Stimulated activated CD8-positive, alpha-beta memory T cell treated with anti-CD3 and anti-CD28 coated beads, Interleukin-4, amount 100 ng/mL, for 24 hours (primary cell): ENCODE results near the gene DNAAF1.

ENCODE experiments used
- DNase-seq: peaks from one replicate; pipeline ENCODE4 v3.0.0-alpha.2; 2020; ENCODE audit warnings: low read depth

DNAAF1 gene

DNA sequence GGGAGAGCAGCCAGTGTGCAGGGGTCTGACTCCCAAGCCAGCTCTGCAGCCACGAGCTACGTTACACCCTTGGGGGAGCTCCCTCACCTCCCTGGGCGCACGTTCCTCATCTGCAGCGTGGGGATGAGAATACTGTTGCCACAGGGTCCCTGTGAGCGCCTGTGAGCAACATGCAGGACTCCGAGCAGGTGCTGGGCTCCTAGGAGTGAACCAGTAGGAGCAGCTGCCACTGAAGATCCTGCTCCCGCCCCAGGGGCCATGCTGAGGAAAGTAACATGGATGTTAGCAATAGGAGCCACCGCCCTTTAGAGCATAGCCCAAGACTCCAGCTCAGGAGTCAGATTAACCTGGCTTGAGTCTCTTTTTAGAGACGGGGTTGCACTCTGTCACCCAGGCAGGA is 15.9 kb downstream of the DNAAF1 start:
- DNase-seq, result no peak

DNA sequence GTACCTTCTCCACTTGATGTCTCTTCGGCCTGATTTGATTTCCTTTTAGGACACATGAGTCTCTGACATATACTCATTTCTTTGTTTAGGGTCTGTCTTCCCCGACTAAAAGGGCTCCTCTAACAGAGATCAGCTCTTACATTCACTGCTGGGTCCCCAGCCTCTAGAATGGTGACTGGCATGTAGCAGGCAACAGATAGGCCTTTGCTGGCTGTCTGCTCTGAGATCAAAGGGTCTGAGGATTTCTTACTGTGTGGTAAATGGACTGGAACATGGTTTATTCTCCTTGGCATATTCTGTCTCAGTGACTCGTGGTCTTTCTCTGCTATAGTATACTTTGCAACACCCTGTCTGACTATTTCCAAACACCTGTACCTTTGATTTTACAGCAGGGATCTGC is 16.7 kb downstream of the DNAAF1 start:
- DNase-seq, result no peak

DNA sequence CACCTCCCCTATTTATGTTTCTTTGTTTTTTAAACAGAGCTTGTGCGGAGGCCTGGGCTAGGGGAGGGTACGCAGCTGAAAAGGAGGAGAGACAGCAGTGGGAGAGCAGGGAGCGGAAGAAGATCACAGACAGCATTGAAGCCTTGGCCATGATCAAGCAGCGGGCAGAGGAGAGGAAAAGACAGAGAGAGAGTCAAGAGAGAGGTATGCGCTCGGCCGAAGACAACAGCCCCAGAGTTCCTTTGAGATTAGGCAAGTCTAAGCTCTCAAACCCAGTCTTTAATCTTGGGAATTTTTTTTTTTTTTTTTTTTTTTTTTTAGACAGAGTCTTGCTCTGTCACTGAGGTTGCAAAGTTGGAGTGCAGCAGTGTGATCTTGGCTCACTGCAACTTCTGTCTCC is 20.6 kb downstream of the DNAAF1 start:
- no peak for DNase-seq

DNA sequence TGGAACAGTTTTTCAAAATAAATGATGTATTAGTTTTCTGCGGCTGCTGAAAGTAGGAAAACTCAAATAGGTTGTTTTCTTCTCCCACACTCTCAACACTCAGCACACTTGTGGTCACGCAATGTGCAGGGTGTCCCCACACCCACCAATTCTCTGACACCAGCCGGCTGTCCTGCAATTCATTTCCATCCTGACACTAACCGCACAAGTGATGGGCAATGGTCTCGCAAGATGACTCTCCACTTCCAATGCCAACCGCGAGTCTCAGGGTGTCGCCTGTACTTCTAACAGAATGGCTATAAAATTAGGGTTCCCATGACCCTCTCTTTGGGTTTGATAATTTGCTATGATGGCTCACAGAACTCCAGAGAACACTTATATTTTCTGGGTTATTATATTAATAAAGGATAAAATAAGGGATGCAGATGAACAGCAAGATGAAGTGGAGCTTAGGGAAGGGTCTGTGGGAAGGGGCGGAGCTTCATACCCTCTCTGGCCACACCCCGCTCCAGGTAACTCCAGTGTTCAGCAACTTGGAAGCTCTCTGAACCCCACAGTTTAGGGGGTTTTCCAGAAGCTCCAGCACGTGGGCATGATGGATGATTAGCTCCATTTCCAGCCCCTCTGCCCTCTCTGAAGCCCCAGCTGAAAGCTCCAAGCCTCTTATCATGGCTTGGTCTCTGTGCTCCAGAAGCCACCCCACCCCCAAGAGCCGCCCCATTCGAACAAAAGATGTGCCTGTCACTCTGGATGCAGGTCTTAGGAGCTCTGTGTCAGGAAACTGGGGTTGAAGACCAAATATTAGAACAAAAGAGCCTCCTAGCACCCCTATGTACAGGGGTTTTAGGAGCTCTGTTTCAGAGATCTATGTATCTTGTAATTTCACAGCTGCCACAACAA is 21.9 kb downstream of the DNAAF1 start:
- no peak for DNase-seq

DNA sequence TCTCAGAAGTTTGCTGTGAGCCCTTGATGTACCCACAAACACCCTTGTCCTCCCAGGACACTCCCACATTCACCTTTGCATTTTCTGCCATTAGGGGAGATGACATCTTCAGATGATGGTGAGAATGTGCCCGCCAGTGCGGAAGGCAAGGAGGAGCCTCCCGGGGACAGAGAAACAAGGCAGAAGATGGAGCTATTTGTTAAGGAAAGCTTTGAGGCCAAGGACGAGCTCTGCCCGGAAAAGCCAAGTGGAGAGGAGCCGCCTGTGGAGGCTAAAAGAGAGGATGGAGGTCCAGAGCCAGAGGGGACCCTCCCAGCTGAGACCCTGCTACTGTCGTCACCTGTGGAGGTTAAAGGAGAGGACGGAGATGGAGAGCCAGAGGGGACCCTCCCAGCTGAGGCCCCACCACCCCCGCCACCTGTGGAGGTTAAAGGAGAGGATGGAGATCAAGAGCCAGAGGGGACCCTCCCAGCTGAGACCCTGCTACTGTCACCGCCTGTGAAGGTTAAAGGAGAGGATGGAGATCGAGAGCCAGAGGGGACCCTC is 24.7 kb downstream of the DNAAF1 start:
- DNase-seq, result no peak

DNA sequence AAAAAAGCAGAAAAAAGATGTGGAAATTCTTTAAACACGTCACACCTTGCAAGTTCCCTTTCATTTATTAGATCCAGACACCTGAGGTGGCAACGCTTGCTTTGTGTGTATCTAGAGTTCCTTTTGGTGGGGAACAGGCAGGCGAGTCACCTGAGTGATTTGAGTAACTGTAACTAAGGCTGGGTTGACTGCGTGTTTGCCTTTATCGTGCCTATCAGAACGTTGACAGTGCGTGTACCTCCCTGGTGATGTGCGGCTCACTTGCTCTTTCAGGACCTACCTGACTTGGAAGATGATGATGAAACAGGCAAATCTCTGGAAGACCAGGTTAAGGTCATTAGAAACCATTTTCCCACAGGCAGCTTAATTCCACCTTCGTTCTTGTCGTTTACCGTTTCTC is 29.3 kb downstream of the DNAAF1 start:
- no peak for DNase-seq

DNA sequence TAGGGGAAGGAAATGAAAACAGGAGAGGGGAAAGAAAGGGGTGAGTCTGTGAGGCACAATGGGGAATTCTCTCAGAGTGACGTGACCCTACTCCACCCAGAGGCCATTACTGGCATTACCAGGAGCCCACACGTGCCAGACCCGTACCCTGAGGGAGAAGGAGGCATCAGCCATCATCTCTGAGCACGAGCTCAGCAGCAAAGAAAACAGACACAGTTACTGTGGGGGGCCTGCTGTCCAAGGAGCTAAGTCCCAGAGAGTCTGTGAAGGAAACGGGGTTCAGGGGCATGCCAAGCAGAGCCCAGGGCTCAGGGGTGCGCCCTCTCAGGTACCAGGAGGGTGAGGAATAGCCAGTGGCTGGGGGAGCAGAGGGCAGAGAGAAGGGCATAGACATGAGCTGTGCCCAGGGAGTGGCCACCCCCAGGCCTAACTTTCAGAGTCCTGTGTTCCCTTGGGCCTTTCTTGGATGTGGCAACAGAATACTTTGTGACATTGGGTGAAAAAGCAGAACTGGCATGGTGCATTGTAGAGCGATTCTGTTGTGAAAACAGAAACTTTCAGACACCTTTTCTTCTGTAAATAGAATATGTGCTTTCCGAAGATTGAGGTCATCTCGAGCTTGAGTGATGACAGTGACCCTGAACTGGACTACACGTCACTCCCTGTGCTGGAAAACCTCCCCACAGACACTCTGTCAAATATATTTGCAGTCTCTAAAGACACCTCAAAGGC is 30.4 kb downstream of the DNAAF1 start:
- peak; percentile 38 for DNase-seq

DNA sequence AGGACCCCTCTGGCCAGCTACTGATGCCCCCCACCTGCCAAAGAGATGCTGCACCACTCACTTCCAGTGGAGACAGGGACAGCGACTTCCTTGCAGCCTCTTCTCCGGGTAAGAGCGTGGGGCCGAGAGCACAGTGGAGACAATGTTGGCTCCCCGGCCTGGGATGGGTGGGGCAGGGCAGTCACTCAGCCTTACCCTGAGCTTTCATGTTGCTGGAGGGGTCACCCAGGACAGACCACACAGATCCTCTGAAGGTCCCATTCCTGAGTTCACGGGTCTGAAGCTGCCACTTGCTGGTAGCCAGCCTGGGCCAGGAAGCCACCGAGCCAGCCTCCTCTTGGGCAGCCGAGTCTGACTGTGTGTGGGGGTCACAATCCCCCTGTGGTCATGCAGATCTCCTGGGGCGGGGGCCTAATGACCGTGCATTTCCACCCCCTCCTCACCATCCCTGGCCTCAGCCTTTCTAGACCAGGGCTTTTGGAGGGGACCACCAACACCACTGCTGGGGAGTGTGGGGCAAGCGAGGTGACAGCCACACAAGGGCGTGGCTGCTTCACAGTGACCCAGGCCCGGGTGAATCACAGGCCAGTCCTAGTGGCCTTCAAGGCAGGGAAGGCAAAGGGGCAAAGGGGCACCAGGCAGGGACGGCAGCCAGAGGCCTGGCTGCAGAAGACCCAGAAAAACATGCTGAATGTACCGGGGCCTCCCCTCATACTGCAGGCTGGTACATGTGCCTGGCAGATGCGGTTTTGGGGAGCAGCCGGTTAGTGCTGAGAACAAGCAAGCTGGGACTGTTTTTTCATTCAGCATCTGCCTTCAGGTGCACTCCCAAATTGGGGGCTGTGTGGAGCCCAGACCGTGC is 31.3 kb downstream of the DNAAF1 start:
- DNase-seq, result no peak

DNA sequence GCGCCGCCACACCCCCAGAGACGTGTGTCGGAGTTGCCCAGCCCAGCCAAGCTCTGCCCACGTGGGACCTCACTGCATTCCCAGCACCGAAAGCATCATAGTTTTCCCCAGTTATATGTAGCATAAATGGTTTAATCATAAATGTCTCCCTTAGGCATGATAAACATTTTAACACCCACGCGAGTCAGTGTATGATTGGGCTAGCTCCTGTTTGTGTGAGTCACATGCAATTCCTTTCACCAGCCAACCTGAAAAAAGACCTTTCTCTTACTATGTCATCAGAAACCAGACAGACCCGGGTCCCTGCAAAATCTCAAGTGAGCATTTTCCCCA is 32.6 kb downstream of the DNAAF1 start:
- no peak for DNase-seq

DNA sequence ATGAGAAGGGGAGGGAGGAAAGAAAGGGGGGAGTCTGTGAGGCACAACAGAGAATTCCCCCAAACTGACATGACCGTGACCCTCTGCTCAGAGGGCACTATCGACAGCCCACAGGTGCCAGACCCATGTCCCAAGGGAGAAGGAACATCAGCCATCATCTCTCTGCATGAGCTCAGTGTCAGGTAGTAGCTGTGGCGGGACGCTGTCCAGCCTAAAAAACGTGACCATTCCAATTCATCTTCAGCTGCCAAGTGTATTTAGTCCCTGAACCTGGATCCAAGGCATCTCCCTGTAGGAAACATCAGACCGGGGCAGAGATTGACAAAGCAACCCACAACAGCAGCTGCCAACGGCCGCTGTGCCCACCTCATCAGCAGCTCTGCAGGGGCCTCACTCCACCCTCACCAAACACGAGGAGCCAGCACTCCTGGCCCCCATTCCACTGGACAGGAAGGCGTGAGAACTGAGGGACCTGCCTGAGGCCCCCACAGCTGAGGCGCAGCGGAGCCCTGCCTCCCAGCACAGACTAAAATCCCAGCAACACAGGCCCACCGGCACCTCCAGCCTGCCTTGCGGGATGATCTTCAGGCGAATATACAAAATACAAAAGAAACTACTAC is 33.1 kb downstream of the DNAAF1 start:
- no peak for DNase-seq

DNA sequence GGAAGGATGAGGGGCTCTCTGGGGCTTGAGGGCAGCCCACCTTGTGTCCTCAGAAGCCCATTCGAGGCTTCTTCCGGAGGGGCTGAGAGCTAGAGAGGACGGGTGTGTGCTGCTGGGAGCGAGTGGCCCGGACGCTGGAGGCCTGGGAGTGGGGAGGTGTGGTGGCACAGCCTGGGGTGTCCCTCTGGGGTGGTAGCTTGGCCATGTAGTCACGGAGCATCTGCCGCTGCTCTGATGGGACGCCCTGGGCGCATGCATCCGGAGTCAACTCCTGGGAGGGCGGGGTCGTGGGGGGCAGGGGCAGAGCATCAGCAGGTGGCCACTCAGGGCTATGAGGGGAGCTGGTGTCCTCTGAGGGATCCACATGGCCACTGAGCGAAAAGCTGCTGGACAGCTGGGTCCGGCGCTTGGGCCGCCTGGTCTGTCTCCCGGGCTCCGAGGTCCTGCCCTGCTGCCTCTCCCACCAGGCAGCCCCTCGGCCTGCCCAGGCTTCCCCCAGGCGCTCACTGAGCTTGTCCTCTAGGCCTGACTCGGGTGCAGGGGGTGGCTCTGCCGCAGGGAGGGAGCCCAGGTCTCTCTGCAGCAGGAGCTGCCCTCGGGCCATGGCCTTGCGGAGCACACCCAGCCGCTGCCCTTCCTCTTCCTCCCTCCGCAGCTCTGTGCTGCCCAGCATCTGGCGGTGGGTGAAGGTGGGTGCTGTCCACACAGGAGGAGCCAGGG is 33.9 kb downstream of the DNAAF1 start:
- no peak for DNase-seq

DNA sequence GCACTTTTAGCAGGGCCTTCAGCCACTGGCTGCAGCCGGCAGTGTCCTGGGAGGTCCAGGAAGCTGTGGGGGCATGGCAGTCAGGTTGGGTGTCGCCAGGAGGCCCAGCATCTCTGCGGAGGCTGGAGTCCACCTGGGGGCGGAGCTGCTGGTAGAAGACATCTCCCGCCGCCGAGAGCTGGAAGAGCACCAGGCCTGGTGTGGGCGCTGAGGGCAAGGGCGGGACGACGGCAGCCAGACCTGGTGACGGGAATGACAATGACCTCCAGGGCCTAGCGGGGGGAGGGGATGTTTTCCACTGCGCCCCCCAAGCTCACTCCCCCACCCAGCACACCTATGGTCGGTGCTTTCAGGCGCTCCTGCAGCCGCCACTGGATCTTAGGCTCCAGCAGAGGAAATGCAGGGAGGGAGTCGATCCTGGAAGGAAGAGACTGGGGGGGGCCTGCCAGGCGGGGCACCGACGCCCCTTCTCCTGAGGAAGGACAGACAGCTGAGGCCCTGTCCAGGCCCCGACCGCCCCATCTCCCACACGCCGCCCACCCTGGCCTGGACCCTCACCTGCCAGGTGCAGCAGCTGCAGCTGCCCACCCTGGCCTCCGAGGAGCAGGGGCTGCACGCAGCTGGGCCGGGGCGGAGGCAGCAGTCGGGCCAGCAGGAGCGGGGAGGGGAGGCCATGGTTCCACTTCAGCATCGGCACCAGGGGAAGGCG is 34.7 kb downstream of the DNAAF1 start:
- DNase-seq, result no peak

DNA sequence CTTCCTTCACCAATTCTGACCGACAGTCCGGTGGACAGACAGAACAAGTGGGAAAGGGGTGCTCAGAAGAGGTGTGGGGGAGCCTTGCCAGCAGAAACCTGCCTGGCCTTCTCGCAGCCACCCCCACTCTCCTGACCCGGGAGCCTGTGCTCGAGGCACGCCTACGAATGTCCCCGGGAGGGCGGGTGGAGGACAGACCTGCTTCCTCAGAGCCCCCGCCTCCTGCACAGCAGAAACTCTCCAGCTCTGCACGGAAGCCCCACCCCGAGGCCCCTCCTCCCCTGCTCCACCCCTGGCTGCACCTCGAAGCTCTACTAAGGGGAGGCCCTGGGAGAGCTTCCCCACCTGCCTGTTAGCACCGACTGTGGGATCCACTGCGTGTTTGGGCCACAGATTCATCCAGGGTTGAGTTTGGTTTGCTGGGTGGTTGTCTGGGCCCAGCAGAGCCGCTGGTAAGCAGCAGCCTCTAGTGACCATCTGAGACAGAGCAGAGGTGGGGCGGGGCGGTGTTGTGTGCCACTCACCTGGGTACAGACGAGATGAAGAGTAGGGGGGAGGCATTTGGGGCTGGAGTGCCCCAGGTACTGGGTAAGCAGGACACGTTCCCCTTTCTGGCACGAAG is 35.5 kb downstream of the DNAAF1 start:
- DNase-seq, result no peak

DNA sequence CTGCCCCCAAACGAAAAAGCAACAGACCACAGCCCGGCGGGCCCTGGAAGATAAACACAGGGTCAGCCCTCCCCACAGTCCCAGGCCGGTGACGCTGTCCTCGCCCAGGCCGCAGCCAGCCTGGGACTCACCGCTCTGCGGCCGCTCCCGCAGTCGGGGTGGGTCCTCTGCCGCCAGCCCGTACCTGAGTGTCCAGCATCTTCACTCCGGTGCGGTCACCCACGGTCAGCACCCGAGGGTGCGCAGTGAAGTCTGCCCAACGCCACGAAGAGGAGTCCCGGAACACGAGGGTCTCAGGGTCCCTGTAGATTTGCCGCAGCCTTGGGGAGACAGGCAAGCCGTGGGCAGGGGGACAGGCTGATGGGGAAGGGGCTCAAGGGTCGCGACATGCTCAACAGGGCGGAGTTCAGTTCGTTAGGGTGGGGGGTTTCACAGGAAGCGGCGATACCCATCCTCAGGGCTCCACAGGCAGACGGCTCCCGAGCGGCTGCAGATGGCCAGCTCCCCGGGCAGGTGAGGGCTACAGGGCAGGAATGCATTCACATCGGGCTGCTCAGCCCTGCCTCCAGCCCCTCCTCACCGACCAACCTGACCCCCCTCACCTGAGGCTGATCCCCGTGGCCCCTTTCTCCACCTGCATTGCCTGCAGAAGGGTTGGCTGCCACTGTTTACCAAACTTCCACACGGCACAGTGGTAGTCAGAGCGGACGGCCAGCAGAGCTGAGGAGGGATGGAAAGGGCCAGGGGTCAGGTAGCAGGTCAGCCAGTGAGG is 36.2 kb downstream of the DNAAF1 start:
- no peak for DNase-seq

DNA sequence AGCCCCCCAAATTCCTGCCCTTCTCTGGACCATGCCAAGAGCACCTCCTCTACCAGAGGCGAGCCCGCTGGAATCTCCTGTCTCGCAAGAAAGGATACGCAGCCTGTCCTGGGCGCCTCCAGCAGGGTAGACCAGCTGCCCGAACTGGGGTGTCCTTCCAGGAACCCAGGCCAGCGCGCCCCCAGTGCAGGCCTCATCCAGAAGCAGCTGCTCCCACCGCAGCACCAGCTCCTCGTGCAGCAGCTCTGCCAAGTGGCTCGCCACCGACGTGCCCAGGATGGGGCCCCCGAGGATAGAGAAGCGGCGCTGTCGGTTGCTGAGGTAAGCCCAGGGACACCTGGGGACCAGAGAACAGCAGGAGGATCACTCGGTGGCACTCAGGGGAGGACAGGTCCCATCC is 37.0 kb downstream of the DNAAF1 start:
- no peak for DNase-seq

DNA sequence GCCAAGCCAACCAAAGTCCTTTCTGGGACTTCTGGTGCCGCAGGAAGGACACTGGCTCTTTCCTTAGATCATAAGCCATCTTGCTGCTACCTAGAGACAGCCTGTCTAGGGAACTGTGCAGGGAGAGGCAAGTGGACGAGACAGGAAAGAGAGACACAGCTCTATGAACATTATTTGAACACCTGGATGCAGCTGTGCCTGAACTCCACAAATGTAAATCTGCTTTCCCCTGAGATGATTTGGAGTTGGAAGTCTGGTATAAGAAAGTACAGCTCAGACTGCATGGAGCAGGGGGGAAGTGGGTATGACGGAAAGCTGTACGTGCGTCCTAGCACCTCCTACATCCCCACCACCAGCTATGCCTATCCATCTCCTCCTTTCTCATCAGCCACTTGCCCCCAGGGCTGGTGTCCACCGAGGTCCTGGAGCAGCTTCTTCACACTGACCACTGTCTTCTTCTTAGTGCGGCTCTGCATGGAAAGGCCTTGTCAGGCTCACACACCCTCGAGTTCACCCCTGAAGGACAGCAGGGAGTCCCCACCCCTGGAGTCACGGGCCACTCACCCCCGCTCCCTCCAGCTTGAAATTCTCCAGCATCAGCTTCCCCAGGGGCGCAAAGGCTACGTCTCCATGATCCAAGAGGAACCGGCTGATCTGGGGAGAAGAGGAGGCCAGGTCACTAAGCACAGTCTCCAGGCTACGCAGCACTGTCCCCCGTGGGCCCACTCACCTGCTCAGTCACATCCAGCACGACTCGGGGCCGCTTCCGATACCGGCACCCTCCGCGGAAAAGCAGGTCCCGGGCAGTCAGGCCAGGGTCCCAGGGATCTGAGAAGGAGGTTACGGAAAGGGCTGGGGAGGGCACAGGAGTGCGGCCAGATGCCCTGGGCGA is 37.8 kb downstream of the DNAAF1 start:
- no peak for DNase-seq

DNA sequence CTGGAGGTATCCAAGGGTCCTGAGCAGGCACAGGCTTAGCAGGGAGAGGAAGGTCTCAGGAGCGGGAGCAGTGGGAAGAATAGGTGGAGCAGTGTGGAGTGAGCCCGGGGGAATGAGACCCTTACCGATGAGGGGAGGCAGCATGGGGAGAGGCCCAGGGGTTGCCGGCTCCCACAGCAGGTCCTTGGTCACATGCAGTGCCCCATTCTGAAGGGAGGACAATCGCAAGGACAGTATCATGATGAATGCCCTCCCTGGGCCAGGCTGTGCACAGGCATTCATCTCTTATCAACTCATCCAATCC is 38.4 kb downstream of the DNAAF1 start:
- no peak for DNase-seq

DNA sequence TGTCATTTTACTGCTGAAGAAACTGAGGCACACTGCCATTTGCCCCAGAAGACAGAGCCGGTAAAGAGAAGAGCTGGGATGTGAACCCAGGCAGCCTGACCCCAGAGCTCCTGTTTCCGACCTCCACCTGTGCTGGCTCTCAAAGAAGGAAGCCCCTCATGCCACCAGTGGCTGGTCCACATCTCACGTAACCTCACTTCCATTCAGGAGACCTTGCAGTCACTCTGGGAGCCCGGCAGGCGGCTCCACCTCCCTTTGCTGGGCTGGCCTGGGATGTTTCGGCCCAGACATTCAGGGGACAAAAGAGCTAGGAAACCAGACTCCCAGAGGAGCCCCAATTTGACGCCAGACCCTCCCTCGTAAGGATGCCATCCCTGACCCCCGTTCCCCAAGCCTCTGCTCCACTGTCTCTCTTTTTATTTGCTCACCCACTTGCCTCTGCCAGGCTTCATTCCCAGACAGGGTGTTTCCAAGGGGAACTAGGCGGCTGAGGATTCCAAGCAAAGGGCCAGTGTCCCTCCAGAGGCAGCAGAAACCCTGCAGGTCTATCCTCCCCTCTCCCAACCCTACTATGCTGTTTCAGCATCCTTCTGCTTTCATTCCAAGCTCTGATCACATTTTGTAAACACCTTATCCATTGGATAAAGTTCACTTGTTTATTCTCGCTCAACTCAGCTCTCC is 38.9 kb downstream of the DNAAF1 start:
- no peak for DNase-seq
